WTC11 (cell line): Measurements from ENCODE around the gene MYBL2. TPM values are rescaled to one million over a fixed set of nuclear protein-coding genes. Genes with fewer than 3 reads are reported as not detected.

Source experiments
- ATAC-seq: fragments of 200-7000 bp; cut with Tn5 transposase; 2 replicates; pipeline ENCODE4 v1.10.0; 2021; ENCODE audit warnings: mild to moderate bottlenecking, moderate library complexity
- CTCF ChIA-PET: fragments of 300-600 bp; sonication (Branson Sonifier 250); formaldehyde crosslinking; loops from one replicate; lab custom pipeline; 2021; ENCODE audit warnings: antibody characterized with exemption; lab: Charles Lee
- POLR2A ChIA-PET: fragments of 350-600 bp; sonication (Branson Sonifier 250); formaldehyde crosslinking; loops from one replicate; lab custom pipeline; 2021; ENCODE audit warnings: antibody characterized with exemption; lab: Charles Lee
- DNase-seq: peaks from one replicate; pipeline ENCODE4 v3.0.0; 2021; ENCODE audit warnings: low spot score
- H3K27ac Mint-ChIP-seq: 2 replicates; pipeline ENCODE4 v1.8.0; 2021; ENCODE audit warnings: mixed read lengths
- H3K27me3 Mint-ChIP-seq: 2 replicates; pipeline ENCODE4 v1.8.0; 2021; ENCODE audit warnings: low read depth, mild to moderate bottlenecking, moderate library complexity, mixed read lengths
- H3K36me3 Mint-ChIP-seq: 2 replicates; pipeline ENCODE4 v1.8.0; 2021; ENCODE audit warnings: mixed read lengths
- H3K4me1 Mint-ChIP-seq: 2 replicates; pipeline ENCODE4 v1.8.0; 2022; ENCODE audit warnings: mixed read lengths
- H3K4me3 Mint-ChIP-seq: 2 replicates; pipeline ENCODE4 v1.8.0; 2021; ENCODE audit warnings: mild to moderate bottlenecking, moderate library complexity, mixed read lengths
- H3K9me3 Mint-ChIP-seq: 2 replicates; pipeline ENCODE4 v1.8.0; 2021; ENCODE audit warnings: mixed read lengths
- CREB1 ChIP-seq: sonication (generic); formaldehyde crosslinking; IDR thresholded peaks from 2 replicates; pipeline ENCODE4 v1.8.0; 2023; ENCODE audit warnings: mild to moderate bottlenecking, missing genetic modification reagents
- E2F1 ChIP-seq: sonication (generic); formaldehyde crosslinking; IDR thresholded peaks from 2 replicates; pipeline ENCODE4 v1.8.0; 2022; ENCODE audit warnings: mild to moderate bottlenecking, missing genetic modification reagents
- FOXJ3 ChIP-seq: sonication (generic); formaldehyde crosslinking; IDR thresholded peaks from 2 replicates; pipeline ENCODE4 v1.9.0; 2021; ENCODE audit warnings: missing genetic modification reagents, mild to moderate bottlenecking, borderline replicate concordance
- FOXP1 ChIP-seq: sonication (generic); formaldehyde crosslinking; IDR thresholded peaks from 2 replicates; pipeline ENCODE4 v1.8.0; 2022; ENCODE audit warnings: missing genetic modification reagents, mild to moderate bottlenecking, moderate library complexity, borderline replicate concordance
- FOXP4 ChIP-seq: sonication (generic); formaldehyde crosslinking; IDR thresholded peaks from 2 replicates; pipeline ENCODE4 v1.8.0; 2022; ENCODE audit warnings: mild to moderate bottlenecking, missing genetic modification reagents
- GABPB1 ChIP-seq: sonication (generic); formaldehyde crosslinking; IDR thresholded peaks from 2 replicates; pipeline ENCODE4 v1.8.1; 2023; ENCODE audit warnings: mild to moderate bottlenecking, missing genetic modification reagents
- GRHL2 ChIP-seq: fragments of 250-450 bp; sonication (Bioruptor Pico); IDR thresholded peaks from 2 replicates; pipeline ENCODE4 v1.8.0; 2022; ENCODE audit warnings: mild to moderate bottlenecking, moderate library complexity; ENCODE audit not compliant: insufficient replicate concordance, severe bottlenecking
- HMGXB4 ChIP-seq: sonication (generic); formaldehyde crosslinking; IDR thresholded peaks from 2 replicates; pipeline ENCODE4 v1.8.1; 2023; ENCODE audit warnings: mild to moderate bottlenecking, moderate library complexity, missing genetic modification reagents
- MLX ChIP-seq: sonication (generic); formaldehyde crosslinking; IDR thresholded peaks from 2 replicates; pipeline ENCODE4 v1.8.1; 2023; ENCODE audit warnings: mild to moderate bottlenecking, missing genetic modification reagents, moderate library complexity
- NR2C2 ChIP-seq: sonication (generic); formaldehyde crosslinking; IDR thresholded peaks from 2 replicates; pipeline ENCODE4 v1.8.0; 2022; ENCODE audit warnings: mild to moderate bottlenecking, missing genetic modification reagents
- PRDM15 ChIP-seq: sonication (generic); formaldehyde crosslinking; IDR thresholded peaks from 2 replicates; pipeline ENCODE4 v1.8.0; 2022; ENCODE audit warnings: missing genetic modification reagents
- PREB ChIP-seq: sonication (generic); formaldehyde crosslinking; IDR thresholded peaks from 2 replicates; pipeline ENCODE4 v1.8.1; 2022; ENCODE audit warnings: mild to moderate bottlenecking, missing genetic modification reagents, moderate library complexity, borderline replicate concordance
- SOX15 ChIP-seq: fragments of 250-450 bp; sonication (Bioruptor Pico); IDR thresholded peaks from 2 replicates; pipeline ENCODE4 v1.9.0; 2021; ENCODE audit warnings: mild to moderate bottlenecking
- SP1 ChIP-seq: sonication (generic); formaldehyde crosslinking; conservative IDR thresholded peaks from 2 replicates; pipeline ENCODE4 v1.8.1; 2022; ENCODE audit warnings: missing genetic modification reagents
- total RNA-seq: library from RNA; stranded (reverse); gene quantifications from 3 replicates; pipeline ENCODE4 v1.2.3, GENCODE V29; 2021
- TF ChIP-seq, protein P1 (sequence below): sonication (generic); formaldehyde crosslinking; IDR thresholded peaks from 2 replicates; pipeline ENCODE4 v1.8.0; 2023; ENCODE audit warnings: missing genetic modification reagents
- TF ChIP-seq, protein P2 (sequence below): fragments of 250-450 bp; sonication (Bioruptor Pico); IDR thresholded peaks from 2 replicates; pipeline ENCODE4 v1.8.0; 2021; ENCODE audit warnings: mild to moderate bottlenecking

Gene MYBL2
- total RNA-seq, 1 experiment from 2014 or later, result 166 TPM

DNA sequence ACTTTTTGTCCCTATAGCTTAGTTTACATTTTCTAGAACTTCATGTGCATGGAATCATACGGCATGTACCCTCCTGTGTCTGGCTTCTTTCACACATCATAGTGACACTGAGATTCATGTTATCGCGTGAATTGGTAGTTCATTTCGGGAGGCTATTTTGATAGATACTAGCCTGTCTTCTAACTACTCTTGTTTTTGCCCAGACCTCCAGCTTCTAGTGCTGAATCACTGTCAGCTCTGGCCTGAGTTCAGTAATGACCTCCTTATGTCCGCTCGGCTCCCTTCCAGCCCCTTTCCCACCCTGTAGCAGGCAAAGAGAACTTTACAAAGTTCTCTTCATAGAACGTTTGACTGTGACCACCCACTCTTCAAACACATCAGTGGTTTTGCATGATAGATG, 14.1 kb downstream of the MYBL2 start (continued):
- TF ChIP-seq PRDM15 (CRISPR knock-in tag) (no peak), HMGXB4 (CRISPR knock-in tag) (no peak)

DNA sequence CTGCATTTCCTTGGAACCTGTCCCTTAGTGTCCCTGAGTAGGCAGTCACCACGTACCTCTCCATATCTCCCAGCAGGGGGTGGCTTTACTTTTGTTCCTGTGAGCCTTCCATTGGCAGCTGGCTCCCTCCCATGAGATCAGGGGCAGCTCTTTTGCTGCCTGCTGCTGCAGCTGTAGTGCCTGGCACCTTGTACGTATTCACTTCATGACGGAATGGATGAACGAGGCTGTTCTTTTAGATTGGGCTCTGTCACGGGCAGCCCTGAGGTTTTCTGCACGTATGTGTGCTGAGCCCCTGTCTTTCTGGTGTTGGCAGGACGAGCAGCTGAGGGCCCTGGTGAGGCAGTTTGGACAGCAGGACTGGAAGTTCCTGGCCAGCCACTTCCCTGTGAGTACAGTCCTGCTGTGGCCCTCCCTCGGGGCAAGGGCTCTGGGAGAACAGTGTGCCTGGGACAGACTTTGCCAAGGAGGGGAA, 14.6 kb downstream of the MYBL2 start:
- no peak for TF ChIP-seq FOXP4 (CRISPR knock-in tag)
- no peak for TF ChIP-seq GRHL2 (CRISPR knock-in tag)
- no peak for ATAC-seq
- CTCF ChIA-PET, result interaction anchor here (0.8 kb wide), 1 partner anchor 233 kb away, joined by 4 read pairs; no protein-coding TSS in a partner anchor
- Mint-ChIP-seq H3K4me1 (peaks cover 7% of the 10 kb centered on the region), H3K27me3 (no peaks in the 10 kb centered on the region), H3K9me3 (no peaks in the 10 kb centered on the region), H3K27ac (peak overlapping the region; percentile 5; the same call in 1 of the 2 replicates), H3K36me3 (peaks cover 39% of the 10 kb centered on the region), H3K4me3 (no peak overlapping the region)
- no peak for DNase-seq
- POLR2A ChIA-PET, result no interaction called here

GRCh38 chr20:43681991-43682410, 15.1 kb downstream of the MYBL2 start:
- H3K27ac Mint-ChIP-seq, result no peak overlapping the region
- H3K4me1 Mint-ChIP-seq, result peaks cover 7% of the 10 kb centered on the region
- peaks cover 39% of the 10 kb centered on the region for H3K36me3 Mint-ChIP-seq
- no peaks in the 10 kb centered on the region for H3K27me3 Mint-ChIP-seq
- H3K9me3 Mint-ChIP-seq, result no peaks in the 10 kb centered on the region
- CTCF ChIA-PET, result no interaction called here
- H3K4me3 Mint-ChIP-seq, result no peak overlapping the region
- ATAC-seq (no peak), DNase-seq (no peak)
- POLR2A ChIA-PET, result no interaction called here
- TF ChIP-seq MLX (no peak), GABPB1 (CRISPR knock-in tag) (no peak), CREB1 (CRISPR knock-in tag) (no peak), SOX15 (no peak), E2F1 (CRISPR knock-in tag) (no peak), HMGXB4 (CRISPR knock-in tag) (no peak), PREB (no peak), FOXP1 (no peak), NR2C2 (CRISPR knock-in tag) (no peak), FOXJ3 (no peak), SP1 (no peak)
- TF ChIP-seq, protein P1, sequence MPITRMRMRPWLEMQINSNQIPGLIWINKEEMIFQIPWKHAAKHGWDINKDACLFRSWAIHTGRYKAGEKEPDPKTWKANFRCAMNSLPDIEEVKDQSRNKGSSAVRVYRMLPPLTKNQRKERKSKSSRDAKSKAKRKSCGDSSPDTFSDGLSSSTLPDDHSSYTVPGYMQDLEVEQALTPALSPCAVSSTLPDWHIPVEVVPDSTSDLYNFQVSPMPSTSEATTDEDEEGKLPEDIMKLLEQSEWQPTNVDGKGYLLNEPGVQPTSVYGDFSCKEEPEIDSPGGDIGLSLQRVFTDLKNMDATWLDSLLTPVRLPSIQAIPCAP, result no peak
- TF ChIP-seq, protein P2, sequence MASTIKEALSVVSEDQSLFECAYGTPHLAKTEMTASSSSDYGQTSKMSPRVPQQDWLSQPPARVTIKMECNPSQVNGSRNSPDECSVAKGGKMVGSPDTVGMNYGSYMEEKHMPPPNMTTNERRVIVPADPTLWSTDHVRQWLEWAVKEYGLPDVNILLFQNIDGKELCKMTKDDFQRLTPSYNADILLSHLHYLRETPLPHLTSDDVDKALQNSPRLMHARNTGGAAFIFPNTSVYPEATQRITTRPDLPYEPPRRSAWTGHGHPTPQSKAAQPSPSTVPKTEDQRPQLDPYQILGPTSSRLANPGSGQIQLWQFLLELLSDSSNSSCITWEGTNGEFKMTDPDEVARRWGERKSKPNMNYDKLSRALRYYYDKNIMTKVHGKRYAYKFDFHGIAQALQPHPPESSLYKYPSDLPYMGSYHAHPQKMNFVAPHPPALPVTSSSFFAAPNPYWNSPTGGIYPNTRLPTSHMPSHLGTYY (CRISPR knock-in tag), result no peak
